RPMI8226 (cell line): ENCODE results near the gene SLAIN2.
"Not testable (repeated sequence)": the region's sequence is repeated elsewhere in the genome, so short reads cannot be mapped to it uniquely, and the experiment has no call there.

Experiments
- DNase-seq: peaks from one replicate; pipeline ENCODE4 v3.0.0-alpha.2; 2015

The SLAIN2 gene

GRCh38 chr4:48370260-48371134 is 29.2 kb downstream of the SLAIN2 start:
- DNase-seq: no peak

GRCh38 chr4:48372272-48372671 is 30.9 kb downstream of the SLAIN2 start:
- DNase-seq: no peak

GRCh38 chr4:48375651-48376304 is 34.4 kb downstream of the SLAIN2 start:
- no peak for DNase-seq

GRCh38 chr4:48379587-48380180 is 38.4 kb downstream of the SLAIN2 start:
- DNase-seq: no peak

GRCh38 chr4:48380583-48381167 is 39.3 kb downstream of the SLAIN2 start:
- no peak for DNase-seq

- no peak for DNase-seq
Observed at GRCh38 chr4:48388525-48389154, 47.3 kb downstream of the SLAIN2 start.

GRCh38 chr4:48396043-48396442 is 54.7 kb downstream of the SLAIN2 start:
- DNase-seq: no peak

GRCh38 chr4:48400416-48400815 is 59.1 kb downstream of the SLAIN2 start:
- DNase-seq: no peak

- no peak for DNase-seq
Observed at GRCh38 chr4:48403358-48403757, 62.0 kb downstream of the SLAIN2 start.

GRCh38 chr4:48403779-48404178 is 62.5 kb downstream of the SLAIN2 start:
- DNase-seq: no peak

- no peak for DNase-seq
Observed at GRCh38 chr4:48405924-48406323, 64.6 kb downstream of the SLAIN2 start.

- DNase-seq: no peak
Observed at GRCh38 chr4:48409203-48409602, 67.9 kb downstream of the SLAIN2 start.

- no peak for DNase-seq
Observed at GRCh38 chr4:48410812-48411211, 69.5 kb downstream of the SLAIN2 start.

- DNase-seq: no peak
Observed at GRCh38 chr4:48420144-48420543, 78.8 kb downstream of the SLAIN2 start.

GRCh38 chr4:48421101-48421500 is 79.8 kb downstream of the SLAIN2 start:
- DNase-seq: no peak

GRCh38 chr4:48428926-48429325 is 87.6 kb downstream of the SLAIN2 start:
- no peak for DNase-seq

- DNase-seq: no peak
Observed at GRCh38 chr4:48429709-48430474, 88.6 kb downstream of the SLAIN2 start.

GRCh38 chr4:48431401-48431800 is 90.1 kb downstream of the SLAIN2 start:
- no peak for DNase-seq

- DNase-seq: no peak
Observed at GRCh38 chr4:48432017-48432416, 90.7 kb downstream of the SLAIN2 start.

GRCh38 chr4:48436318-48436717 is 95.0 kb downstream of the SLAIN2 start:
- DNase-seq: no peak

GRCh38 chr4:48439988-48440387 is 98.7 kb downstream of the SLAIN2 start:
- DNase-seq: no peak

- not testable (repeated sequence) for DNase-seq
Observed at GRCh38 chr4:48440914-48441313, 99.6 kb downstream of the SLAIN2 start.
